ENCODE data around the gene EPN2. TPM values are rescaled to one million over a fixed set of nuclear protein-coding genes. Genes with fewer than 3 reads are reported as not detected.

Gene EPN2
- polyA plus RNA-seq, 3 donors: 0.93 TPM; not detected in 2

DNA sequence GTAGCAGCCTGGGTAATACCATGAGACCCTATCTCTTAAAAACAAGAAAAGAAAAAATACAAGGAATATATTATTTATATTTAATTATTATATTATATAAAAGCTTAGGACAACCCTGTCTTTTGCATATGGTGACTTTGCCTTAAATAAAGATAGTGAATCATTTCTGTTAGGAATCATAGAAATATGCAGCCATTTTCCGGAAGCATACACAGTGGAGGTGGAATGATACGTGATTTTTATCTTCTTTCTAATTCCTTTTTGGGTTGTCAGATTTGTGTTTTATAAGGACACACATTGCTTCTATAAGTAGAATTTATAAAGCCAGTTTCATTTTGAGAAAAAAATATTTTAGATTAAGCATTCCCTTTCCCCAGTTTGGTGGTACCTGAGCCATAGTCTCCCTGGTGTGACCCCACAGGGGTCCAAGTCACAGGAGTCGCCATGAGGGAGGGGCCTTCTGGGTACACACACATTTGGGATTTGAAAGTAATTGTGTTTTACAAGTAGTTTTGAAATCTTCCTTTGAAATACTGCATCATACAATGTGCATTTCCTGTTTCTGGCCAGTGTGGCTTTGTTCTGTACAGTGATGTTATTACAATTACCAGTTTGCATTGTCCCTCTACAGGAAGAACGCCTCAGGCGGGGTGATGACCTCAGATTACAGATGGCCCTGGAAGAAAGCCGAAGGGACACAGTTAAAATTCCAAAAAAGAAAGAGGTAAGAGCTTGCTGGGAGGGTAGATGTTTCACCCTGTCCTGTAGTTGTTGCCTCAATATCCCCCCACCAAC, 74.5 kb downstream of the EPN2 start:
- Histone ChIP-seq H3K27ac (ENCODE audit: low read depth in 1 of 2, low read length in 2 of 2) (no peak overlapping the region), H3K36me3 (replicated peaks in 1 of 2; ENCODE audit: control insufficient read depth in 1 of 2, insufficient read depth in 2 of 2, low read length in 2 of 2) (no peaks in the 10 kb centered on the region), H3K9ac (ENCODE audit: insufficient read depth, low read length, poor library complexity, severe bottlenecking) (no peak overlapping the region), H3K4me2 (replicated peaks; ENCODE audit: extremely low read depth, low read length, poor library complexity, severe bottlenecking) (peak overlapping the region; percentile 23), H4K20me1 (ENCODE audit: insufficient read depth, low read length) (peaks cover 1% of the 10 kb centered on the region), H3K4me3 (replicated peaks in 1 of 3; ENCODE audit: low read depth in 2 of 3, low read length in 3 of 3) (no peak overlapping the region), H3K27me3 (ENCODE audit: control insufficient read depth in 2 of 2, insufficient read depth in 2 of 2, low read length in 2 of 2) (peaks cover 50 to 91% of the 10 kb centered on the region in 2 donors), H3K9me3 (replicated peaks in 1 of 2; ENCODE audit: control insufficient read depth in 1 of 2, insufficient read depth in 1 of 2, low read length in 2 of 2) (no peaks in the 10 kb centered on the region), H3K4me1 (ENCODE audit: control insufficient read depth in 1 of 2, insufficient read depth in 2 of 2, low read length in 2 of 2) (peaks cover 19 to 21% of the 10 kb centered on the region in 2 donors), H2AFZ (ENCODE audit: insufficient read depth, low read depth, low read length, poor library complexity, severe bottlenecking) (no peak overlapping the region), H3K79me2 (ENCODE audit: insufficient read depth, low read length) (no peaks in the 10 kb centered on the region)
- no CpG with 5 or more reads among the region's 6 CpGs for WGBS (ENCODE audit: insufficient coverage)
- DNase-seq: peak; percentile 62 to 77 (median 74)
- Mint-ChIP-seq H3K27me3 (ENCODE audit: low read depth in 3 of 3) (peaks cover 89 to 94% (median 92%) of the 10 kb centered on the region in 3 donors), H3K4me3 (peak overlapping the region in 1 of 2 donors; percentile 62), H3K4me1 (peaks cover 34% of the 10 kb centered on the region), H3K9me3 (peaks cover 0 to 10% (median 3%) of the 10 kb centered on the region in 7 donors), H3K27ac (peak overlapping the region in 5 of 7 donors; percentile 56 to 84 (median 70)), H3K36me3 (peaks cover 11 to 33% of the 10 kb centered on the region in 2 donors)
- TF ChIP-seq, protein P1, sequence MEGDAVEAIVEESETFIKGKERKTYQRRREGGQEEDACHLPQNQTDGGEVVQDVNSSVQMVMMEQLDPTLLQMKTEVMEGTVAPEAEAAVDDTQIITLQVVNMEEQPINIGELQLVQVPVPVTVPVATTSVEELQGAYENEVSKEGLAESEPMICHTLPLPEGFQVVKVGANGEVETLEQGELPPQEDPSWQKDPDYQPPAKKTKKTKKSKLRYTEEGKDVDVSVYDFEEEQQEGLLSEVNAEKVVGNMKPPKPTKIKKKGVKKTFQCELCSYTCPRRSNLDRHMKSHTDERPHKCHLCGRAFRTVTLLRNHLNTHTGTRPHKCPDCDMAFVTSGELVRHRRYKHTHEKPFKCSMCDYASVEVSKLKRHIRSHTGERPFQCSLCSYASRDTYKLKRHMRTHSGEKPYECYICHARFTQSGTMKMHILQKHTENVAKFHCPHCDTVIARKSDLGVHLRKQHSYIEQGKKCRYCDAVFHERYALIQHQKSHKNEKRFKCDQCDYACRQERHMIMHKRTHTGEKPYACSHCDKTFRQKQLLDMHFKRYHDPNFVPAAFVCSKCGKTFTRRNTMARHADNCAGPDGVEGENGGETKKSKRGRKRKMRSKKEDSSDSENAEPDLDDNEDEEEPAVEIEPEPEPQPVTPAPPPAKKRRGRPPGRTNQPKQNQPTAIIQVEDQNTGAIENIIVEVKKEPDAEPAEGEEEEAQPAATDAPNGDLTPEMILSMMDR (IDR thresholded peaks at IDR 0.05): no peak
- intact Hi-C loops (cut with micrococcal nuclease): no loop called here

DNA sequence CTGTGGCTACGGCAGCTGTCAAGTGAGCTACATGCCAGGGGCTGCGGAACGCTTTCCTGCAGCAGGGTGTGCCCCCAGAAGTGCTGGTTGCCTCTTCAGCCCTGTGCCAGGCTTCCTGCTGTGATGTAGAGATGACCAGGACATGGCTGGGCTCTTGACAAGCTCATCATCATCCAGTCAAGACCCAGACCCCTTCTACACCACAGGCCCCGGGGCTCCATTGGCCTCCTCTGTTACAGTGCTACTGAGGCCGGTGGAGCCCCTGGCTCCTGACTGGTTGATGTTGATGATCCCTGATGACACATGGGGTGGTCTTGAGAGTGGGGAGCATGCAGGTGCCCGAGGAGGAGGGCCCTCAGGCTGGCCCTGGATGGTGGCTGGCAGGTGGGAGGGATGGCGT, 75.2 kb downstream of the EPN2 start:
- intact Hi-C loops (cut with micrococcal nuclease): no loop called here
- Histone ChIP-seq H2AFZ (ENCODE audit: insufficient read depth, low read depth, low read length, poor library complexity, severe bottlenecking) (no peak overlapping the region), H3K27me3 (ENCODE audit: control insufficient read depth in 2 of 2, insufficient read depth in 2 of 2, low read length in 2 of 2) (peaks cover 47 to 91% of the 10 kb centered on the region in 2 donors), H4K20me1 (ENCODE audit: insufficient read depth, low read length) (no peaks in the 10 kb centered on the region), H3K27ac (ENCODE audit: low read depth in 1 of 2, low read length in 2 of 2) (no peak overlapping the region), H3K4me1 (ENCODE audit: control insufficient read depth in 1 of 2, insufficient read depth in 2 of 2, low read length in 2 of 2) (peaks cover 13 to 16% of the 10 kb centered on the region in 2 donors), H3K79me2 (ENCODE audit: insufficient read depth, low read length) (no peaks in the 10 kb centered on the region), H3K9me3 (replicated peaks in 1 of 2; ENCODE audit: control insufficient read depth in 1 of 2, insufficient read depth in 1 of 2, low read length in 2 of 2) (no peaks in the 10 kb centered on the region), H3K4me2 (replicated peaks; ENCODE audit: extremely low read depth, low read length, poor library complexity, severe bottlenecking) (no peak overlapping the region), H3K9ac (ENCODE audit: insufficient read depth, low read length, poor library complexity, severe bottlenecking) (no peak overlapping the region), H3K4me3 (replicated peaks in 1 of 3; ENCODE audit: low read depth in 2 of 3, low read length in 3 of 3) (no peak overlapping the region), H3K36me3 (replicated peaks in 1 of 2; ENCODE audit: control insufficient read depth in 1 of 2, insufficient read depth in 2 of 2, low read length in 2 of 2) (no peaks in the 10 kb centered on the region)
- Mint-ChIP-seq H3K36me3 (peaks cover 9 to 31% of the 10 kb centered on the region in 2 donors), H3K4me3 (peak overlapping the region in 1 of 2 donors; percentile 67), H3K4me1 (peaks cover 28% of the 10 kb centered on the region), H3K27ac (peak overlapping the region in 4 of 7 donors; percentile 31 to 84 (median 66)), H3K27me3 (ENCODE audit: low read depth in 3 of 3) (peaks cover 89 to 94% (median 92%) of the 10 kb centered on the region in 3 donors), H3K9me3 (peaks cover 0 to 10% (median 2%) of the 10 kb centered on the region in 7 donors)
- DNase-seq: no peak
- TF ChIP-seq, protein P1 (IDR thresholded peaks at IDR 0.05): no peak
- WGBS (ENCODE audit: insufficient coverage): 94% methylated on average over 6 of the region's 7 CpGs

All from CD14-positive monocyte (primary cell).